ENCODE data around the gene SNCAIP.

The SNCAIP gene
- total RNA-seq = 0 reads per million in 2 donors

GRCh38 chr5:122311961-122312590 is at the start of gene SNCAIP:
Gene SNCAIP (plus strand): TSS chr5:122312237. CDS start chr5:122391135, 78,898 bp downstream.
- no peak for DNase-seq

- DNase-seq = no peak
Measured at GRCh38 chr5:122263352-122264030, 48.5 kb upstream of the SNCAIP start.

GRCh38 chr5:122264610-122265009 is 47.4 kb upstream of the SNCAIP start:
- DNase-seq = no peak

DNA sequence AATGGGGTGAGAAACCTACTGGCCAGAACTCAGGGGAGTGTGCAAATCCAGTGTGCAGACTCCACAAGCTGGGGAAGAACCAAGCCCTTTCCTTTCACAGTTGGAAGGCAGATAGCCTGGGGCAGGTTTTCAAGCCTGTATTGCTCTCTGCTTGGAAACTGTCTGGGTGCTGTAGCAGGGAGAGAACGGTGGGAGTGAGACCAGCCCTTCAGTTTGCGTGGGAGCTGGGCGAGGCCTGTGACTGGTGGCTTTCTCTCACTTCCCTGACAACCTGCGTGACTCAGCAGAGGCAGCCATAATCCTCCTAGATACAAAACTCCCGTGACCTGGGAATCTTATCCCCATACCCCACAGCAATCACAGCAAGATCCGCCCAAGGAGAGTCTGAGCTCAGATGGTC is 44.9 kb upstream of the SNCAIP start:
- no peak for DNase-seq

DNA sequence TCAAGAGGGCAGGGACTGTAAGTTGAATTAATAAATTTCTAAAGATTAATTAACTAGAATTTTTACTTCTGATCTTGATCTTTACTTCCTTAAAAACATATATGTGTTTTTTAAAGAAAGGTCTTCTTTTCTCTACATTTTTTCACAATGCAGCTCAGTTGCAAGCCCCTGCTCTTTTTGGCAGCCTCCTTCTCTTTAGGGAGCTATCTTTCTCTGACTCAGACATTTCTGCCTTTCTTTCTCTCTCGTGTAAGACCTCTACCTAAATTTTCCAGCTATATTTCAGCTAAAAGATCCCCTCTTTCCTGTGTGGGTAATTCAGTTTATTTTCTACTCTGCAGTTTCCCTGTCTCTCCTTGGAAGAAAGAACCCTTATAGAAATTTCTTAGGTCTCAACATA is 38.3 kb upstream of the SNCAIP start:
- DNase-seq = no peak

- no peak for DNase-seq
Measured at GRCh38 chr5:122283592-122283991, 28.4 kb upstream of the SNCAIP start.

DNA sequence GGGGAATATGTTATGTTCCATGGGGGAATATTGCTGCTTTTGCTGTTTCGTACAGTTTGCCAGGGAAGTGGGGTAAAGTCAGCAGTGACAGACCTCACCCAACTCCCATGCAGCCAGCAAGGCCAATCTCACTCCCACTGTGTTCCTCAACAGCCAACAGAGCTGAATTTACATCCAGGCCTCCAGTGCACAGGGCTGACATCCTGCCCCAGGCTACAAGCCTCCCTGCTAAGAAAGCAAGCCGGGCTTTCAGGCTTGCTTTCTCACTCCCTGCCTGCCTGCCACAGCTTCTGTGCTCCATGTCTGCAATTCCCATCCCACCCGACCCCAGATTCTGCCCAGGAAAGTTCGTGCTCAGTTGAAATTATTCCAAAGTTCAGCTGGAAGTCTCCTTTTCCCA is 25.5 kb upstream of the SNCAIP start:
- DNase-seq = no peak

DNA sequence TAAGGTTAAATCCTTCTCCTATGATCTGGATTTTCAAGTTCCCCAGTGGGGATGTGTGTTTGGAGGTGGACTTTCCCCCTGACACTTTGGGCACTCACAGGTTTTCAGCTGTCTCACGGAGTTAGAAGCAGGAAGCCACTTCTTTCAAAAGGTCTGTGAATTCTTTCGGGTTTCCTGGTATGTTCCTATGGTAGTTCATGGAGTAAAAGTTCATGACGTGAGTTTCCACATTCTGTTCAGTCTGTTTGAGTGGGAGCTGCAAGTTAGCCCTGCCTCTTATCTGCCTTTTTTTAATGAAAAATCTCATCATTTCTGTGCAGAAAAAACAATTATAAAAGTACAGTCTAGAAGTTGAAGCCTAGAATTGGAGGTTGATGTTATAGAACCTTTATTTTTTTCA is 24.9 kb upstream of the SNCAIP start:
- no peak for DNase-seq

DNA sequence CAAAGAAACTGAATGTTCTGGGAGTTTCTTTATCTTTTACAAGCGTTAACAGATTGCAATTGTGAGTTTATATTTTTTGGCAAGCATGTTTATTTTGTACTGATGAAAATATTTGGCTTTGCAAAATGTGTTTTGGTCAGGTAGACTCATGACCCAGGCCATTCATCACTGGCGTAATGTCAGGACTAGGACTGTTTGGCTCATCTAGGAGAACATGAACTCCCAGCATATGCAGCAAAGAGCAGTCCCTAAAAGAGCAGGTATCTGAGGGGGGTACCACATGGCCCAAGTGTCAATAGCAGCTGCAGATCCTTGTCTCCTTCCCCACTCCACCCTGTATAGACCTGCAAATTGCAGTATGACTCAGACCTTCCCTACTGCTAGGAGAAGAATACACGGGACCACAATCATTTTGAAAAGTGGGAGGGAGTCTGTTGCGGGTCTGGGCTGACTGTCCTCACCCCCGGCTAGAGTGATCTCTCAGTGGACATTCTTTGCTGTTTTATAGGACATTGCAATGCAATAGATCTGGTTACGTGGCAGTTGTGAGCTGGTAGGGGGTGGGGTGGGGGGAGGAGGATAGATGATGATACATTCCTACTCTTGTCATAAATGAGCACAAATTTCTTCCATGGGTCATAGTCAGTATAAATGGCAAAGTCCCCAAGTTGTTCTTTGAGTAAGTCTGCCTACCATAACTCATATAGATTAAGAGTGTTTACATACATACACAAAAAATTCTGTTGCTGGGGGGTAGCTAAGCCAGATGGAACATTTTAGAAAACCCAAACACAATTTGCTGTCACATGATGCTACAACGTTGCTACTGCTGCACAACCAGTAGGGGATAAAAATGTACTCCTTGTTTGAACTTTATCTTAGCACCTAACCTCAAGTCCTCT is 20.8 kb upstream of the SNCAIP start:
- no peak for DNase-seq

DNA sequence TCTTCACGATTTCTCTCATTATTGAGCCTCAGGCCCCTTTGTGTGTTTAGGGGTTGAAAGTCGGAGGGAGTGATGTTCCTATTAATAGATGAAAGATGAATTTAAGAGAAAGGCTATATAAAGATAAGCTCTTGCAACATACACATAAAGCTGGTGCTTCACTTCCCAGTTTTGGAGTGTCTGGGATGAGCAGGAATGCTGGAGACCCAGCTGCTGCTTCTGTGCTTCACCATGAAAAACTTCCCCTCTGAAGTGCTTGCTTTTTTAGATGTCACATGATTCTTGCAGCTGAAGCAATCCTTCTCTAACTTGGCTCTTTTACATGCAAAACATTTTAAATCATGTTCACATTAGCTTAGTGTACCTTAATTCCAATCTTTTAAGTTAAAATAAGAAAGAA is 19.7 kb upstream of the SNCAIP start:
- DNase-seq = no peak

DNA sequence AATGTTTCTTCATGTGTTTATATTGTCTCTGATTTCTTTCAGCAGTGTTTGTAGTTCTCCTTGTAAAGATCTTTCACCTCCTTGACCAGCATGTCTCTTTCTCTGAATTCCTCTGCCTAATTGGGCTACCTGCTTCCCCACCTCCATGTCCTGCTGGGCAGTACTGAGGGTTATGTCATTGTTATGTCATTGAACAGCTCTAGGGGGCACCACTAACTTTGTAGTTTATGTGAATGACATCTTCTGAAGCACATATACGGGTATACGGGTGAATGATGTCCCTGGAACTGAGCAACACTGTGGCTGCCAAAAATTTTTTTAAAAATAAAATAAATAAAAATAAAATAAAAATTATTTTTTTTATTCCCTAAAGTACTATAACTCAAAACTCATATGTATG is 16.9 kb upstream of the SNCAIP start:
- no peak for DNase-seq

DNA sequence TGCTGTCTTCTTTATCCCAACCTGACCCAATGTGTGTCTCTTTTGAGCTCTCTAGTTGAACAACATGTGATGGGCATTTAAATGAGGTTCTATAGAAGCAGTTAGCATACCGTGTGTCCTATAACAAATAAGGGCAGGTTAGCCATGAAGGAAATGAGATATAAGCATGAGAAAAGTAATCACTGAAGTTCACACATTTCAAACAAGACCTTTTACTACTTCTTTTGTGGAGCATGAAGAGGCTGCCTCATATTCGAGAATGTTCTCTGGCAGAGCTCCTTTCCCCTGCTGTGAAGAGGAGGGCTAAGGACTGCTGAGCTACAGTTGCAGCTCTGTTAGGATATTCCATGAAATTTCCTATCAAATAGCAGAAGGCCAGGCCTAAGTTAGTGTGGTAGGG is 15.2 kb upstream of the SNCAIP start:
- no peak for DNase-seq

DNA sequence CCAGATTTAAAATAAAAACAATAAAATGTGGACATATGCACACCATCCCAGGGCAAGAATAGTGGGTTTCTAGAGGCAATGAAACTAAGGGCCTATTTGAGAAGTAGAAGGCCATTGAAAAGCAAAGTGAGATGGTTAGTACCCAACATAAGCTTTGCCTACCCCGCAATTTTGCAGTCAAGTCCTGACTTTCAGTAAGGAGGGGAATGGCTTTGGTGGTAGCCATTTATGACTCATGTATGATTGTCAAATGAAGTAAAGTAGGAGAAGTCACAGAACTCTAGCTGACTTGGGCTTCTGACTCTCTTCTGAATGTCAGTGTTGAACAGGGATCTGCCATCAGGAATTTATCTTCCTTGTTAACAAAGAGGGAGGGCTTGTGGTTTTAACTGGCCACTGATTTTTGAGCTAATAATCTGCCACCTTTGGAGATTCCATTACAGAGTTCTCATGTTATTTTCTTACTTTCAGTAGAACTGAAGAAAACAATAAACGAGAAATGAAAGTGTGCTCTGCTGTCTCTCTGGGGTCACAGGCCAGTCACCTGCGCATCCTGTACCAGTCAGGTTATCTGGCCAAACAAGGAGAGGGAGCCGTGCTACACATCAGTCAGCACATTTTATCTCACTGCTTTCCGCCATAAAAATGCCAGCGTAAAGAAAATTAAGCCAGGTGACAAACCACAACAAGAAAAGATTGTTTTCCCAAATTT is 14.3 kb upstream of the SNCAIP start:
- no peak for DNase-seq

- DNase-seq = no peak
Measured at GRCh38 chr5:122300374-122300773, 11.7 kb upstream of the SNCAIP start.

DNA sequence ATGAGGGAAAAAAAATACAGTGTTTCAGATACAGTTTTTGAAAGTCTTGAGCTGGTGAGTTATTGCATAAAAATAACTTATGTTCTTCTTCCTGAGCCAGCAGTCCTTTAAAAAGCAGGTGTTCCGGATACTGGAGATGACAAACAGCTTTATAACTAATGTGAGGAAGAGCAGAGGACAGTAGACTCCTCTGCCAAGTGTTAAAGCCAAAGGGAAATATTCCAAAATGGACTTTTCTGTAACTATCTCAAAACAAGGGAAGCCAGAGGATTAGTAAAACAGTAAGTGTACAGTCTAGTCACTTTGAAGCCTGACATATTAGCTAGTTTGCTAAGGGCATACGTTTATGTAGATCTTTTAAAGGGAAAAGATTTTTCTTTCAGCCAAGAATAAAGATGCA is 11.0 kb upstream of the SNCAIP start:
- DNase-seq = no peak

DNA sequence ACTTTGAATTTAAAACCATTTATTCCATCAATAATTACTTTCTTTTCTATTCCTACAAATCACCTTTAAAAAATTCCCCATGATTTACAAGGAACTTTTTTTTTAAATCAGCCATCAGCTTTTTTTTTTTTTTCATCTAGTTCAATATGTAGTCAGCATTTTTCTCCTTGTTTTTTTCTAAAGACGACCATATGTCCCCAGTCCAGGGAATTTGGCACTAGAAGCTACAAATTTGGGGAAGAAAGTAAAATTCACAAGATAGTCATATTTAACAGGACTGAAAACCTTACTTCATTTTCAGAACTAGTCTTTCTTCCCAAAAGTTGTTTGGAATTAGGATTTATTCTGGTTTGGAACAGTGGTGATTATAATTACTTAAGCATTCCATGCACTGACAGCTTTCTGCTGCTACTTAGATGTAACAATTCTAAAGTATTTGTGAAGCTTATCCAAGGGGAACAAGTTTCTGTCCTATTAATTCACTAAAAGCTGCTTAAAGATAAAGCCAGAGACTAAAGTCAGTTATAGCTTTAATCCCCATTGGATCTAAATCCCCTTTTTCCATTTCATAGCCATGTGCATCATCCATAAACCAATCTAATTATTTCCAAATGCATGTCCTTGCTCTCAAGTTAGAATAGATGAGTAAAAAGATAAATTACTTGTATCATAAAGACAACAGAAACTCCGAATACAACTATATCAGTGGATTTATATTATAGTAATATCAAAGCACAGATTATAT is 7.4 kb upstream of the SNCAIP start:
- DNase-seq = no peak

DNA sequence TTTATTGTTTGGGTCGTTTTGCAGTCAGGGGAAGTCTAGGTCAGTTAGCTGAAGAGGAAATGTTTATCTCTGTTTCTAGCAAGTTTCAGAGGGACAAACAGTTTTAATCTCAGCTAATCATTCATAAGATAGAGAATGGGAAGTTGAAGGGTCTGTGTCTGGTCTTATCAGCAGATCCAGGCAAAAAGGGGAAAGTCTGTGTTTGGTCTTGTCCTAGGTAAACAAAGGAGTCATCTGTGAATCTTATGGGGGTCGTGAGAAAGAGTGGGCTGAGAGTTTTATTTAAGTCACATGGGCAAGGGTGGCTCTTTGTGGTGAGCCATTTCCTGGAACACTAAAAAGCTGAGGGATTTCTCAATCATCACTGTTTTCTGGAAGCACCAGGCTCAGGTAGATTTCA is 5.6 kb upstream of the SNCAIP start:
- no peak for DNase-seq

GRCh38 chr5:122310889-122311288 is 1.1 kb upstream of the SNCAIP start:
- no peak for DNase-seq

DNA sequence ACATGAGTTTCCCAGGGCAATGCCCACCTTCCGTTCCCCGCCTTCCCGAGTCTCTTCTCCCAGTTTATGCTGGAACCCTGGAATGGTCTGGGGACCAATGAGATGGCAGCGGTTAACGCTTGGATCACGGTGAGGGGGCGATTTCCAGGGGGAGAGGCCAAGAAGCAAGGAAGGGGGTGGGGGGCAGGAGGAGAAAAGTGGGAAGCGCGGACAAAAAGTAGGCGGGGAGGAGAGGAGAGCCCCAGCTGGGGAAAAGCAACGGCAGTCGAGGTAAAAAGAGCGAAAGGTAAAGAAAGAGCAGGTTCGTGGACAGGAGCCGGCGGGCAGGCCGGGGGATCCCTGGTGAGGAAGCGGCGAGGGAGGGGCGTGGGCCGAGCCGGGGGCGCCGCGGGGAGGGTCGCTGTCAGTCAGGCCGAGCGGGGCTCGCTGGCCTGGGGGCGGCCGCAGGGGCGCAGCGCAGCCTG is 508 bp upstream of the SNCAIP start:
- DNase-seq = no peak

GRCh38 chr5:122312591-122313406 is 762 bp downstream of the SNCAIP start:
- no peak for DNase-seq

- no peak for DNase-seq
Measured at GRCh38 chr5:122314036-122314435, 2.0 kb downstream of the SNCAIP start.

Data from activated gamma-delta T cell (primary cell).